GM10266 (cell line): ENCODE results near the gene ATP13A3.
"Not testable (repeated sequence)": the region's sequence is repeated elsewhere in the genome, so short reads cannot be mapped to it uniquely, and the experiment has no call there.

Experiments
- DNase-seq: peaks from one replicate; pipeline ENCODE4 v3.0.0; 2012; ENCODE audit errors: extremely low spot score
- TF ChIP-seq, protein P1 (sequence below): IDR thresholded peaks from 2 replicates; pipeline ENCODE4 v1.5.1; 2012; ENCODE audit warnings: mild to moderate bottlenecking, low read depth; ENCODE audit not compliant: control insufficient read depth, insufficient read depth; ENCODE audit errors: missing control alignments

The ATP13A3 gene

DNA sequence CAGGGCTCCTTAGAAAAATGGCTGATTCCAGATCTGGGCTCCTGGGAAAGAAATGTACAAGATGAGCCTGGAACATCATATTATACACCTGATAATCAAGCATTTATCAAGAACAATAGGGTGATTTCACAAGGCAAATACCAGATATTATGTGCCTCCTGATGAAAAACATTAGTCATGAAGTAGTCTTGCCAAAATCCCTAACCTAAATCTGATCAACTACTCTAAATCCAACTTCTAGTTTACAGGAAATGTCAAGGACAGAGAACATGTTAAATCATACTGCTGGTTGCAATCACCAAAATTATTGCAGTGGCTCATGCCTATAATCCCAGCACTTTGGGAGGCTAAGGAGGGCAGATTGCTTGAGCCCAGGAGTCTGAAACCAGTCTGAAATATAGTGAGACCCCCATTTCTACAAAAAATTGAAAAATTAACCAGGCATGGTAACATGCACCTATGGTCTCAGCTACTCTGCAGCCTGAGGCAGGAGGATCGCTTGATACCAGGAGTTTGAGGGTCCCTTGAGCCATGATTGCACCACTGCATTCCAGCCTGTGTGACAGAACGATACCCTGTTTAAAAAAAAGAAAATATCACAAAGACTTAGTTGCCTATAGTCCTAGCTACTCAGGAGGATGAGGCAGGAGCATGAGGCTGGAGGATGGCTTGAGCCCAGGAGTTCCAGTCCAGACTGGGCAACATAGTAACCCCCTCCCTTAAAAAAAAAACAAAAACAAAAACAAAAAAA lies 34.9 kb upstream of the ATP13A3 start:
- no peak for DNase-seq
- TF ChIP-seq, protein P1, sequence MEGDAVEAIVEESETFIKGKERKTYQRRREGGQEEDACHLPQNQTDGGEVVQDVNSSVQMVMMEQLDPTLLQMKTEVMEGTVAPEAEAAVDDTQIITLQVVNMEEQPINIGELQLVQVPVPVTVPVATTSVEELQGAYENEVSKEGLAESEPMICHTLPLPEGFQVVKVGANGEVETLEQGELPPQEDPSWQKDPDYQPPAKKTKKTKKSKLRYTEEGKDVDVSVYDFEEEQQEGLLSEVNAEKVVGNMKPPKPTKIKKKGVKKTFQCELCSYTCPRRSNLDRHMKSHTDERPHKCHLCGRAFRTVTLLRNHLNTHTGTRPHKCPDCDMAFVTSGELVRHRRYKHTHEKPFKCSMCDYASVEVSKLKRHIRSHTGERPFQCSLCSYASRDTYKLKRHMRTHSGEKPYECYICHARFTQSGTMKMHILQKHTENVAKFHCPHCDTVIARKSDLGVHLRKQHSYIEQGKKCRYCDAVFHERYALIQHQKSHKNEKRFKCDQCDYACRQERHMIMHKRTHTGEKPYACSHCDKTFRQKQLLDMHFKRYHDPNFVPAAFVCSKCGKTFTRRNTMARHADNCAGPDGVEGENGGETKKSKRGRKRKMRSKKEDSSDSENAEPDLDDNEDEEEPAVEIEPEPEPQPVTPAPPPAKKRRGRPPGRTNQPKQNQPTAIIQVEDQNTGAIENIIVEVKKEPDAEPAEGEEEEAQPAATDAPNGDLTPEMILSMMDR: no peak

DNA sequence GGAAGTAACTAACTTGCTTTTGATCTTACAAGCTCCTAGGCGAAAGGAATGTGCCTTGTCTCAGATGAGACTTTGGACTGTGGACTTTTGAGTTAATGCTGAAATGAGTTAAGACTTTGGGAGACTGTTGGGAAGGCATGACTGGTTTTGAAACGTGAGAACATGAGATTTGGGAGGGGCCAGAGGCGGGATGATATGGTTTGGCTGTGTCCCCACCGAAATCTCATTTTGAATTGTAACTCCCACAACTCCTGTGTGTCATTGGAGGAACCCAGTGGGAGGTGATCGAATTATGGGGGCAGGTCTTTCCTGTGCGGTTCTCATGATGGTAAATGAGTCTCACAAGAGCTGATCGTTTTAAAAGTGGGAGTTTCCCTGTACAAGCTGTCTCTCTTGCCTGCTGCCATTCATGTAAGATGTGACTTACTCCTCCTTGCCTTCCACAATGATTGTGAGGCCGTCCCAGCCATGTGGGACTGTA lies 33.9 kb upstream of the ATP13A3 start:
- DNase-seq: not testable (repeated sequence)

DNA sequence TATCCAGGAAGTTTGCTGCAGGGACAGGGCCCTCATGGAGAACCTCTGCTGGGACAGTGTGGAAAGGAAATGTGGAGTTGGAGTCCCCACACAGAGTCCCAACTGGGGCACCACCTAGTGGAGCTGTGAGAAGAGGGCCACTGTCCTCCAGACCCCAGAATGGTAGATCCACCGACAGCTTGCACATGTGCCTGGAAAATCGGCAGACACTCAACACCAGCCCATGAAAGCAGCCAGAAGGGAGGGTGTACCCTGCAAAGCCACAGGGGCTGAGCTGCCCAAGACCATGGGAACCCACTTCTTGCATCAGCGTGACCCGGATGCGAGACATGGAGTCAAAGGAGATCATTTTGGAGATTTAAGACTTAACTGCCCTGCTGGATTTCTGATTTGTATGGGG lies 33.4 kb upstream of the ATP13A3 start:
- not testable (repeated sequence) for DNase-seq

DNA sequence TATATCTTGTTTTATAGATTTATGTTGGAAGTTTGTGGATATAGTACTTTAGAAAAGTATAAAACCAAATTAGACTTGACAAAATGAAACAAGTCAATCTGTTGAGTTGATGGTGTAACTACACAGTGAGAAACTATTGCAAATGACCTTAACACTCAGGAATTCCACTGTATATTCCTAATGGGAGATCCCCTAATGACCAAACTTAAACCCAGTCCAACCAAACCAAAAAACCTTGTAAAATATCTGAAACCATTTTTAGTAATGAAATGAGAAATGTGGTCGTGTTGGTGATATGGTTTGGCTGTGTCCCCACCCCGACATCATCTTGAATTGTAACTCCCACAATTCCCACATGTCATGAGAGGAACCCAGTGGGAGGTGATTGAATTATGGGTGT lies 31.9 kb upstream of the ATP13A3 start:
- TF ChIP-seq, protein P1: no peak

DNA sequence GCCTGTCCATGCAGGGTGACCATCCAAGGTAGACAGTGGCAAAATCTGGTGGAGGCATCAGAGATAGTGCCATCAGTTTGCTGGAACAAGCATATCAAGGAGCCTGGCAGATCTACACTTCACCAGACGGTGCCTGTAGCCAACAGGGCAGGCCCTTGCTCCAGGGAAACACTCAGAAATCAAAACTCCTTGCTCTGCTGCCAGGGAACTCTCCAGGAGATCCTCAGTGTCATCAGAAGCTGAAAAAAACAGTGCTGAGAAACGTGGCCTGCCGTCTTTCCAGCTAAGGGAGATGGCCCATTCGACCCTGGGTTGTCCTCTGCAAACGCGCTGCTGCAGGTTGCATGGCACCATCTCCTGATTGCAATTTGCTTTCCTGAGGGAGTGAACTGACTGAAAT lies 30.5 kb upstream of the ATP13A3 start:
- TF ChIP-seq, protein P1: no peak
- peak; percentile 2 for DNase-seq

More for the DNA sequence above, 31.9 kb upstream of the ATP13A3 start:
- DNase-seq: peak; percentile 1

DNA sequence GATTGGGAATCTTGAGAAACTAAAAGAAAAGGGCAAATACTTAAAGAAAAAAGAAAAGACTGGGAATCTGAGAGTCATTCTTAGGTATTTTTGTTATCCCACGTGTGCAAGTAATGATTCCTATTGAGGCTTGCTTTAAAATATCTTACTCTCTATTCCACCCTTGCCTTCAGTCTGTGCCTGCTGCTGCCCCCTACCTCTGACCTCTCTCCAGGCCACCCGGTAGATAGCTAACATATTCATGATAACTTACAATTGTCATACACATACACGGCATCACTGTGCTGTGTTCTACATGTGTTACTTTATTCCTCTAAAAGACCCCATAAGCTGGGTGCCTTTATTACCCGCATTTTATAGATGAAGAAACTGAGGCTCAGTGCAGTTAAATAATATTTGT lies 27.8 kb upstream of the ATP13A3 start:
- peak; percentile 7 for DNase-seq
- TF ChIP-seq, protein P1: no peak

DNA sequence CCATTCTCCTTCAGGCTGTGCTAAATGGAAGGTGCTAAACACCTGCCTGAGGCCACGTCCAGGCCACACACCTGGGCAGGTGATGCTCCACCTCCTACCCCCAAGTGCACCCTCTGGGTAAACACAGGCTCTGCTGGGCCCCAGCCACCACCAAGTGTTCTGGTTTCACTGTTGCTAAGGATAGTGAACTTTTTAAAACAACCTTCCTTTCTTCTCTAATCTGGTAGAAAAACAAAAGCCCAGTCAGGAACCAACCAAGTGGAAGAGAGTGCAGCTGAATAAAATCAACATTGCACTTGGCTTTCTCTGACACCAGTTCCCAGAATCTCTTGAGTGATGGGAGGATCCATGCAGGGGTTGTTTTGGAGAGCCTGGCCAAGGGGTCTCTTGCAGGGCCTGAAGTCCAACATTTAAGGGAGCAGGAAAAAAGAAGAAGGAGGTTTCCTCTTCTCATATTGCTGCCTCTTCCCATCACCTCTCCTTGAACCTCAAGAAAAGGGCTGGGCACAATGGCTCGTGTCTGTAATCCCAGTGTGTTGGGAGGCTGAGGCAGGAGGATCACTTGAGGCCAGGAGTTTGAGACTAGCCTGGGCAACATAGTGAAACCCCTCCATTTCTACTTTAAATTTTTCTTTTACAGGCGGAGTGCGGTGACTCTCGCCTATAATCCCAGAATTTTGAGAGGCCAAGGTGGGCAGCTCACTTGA lies 26.2 kb upstream of the ATP13A3 start:
- no peak for DNase-seq
- TF ChIP-seq, protein P1: no peak
